ENCODE data around the gene SASH1.

SASH1 gene

DNA sequence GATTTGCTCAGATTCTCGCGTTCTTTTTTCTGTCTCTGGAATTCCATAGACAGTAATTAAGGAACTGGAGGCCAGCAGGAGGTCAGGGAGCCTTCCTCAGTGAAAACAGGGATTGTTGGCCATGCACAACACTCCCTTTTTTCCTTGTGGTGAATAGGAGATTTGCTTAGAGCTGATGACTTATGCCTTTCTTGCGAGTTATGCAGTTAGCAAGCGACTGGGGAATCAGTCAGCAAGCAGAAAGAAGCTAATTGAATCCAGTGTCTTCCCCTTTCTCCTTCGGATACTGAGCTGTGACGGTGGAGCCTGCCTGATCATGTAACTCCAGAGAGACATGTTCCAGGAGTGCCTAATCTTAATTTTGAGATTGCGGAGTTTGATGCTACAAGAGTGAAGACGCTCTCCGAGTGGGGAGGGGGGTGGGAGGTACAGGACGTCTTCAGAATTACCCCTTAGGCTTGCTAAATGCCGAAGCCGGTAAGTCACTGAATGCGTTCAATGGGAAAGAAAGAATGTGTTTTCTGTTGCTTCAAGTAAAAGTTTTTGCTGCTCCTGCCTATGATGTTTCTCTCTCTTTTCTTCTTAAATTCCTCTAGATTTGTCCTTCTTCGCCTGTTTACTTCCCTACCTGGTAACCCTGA lies 165.9 kb downstream of the SASH1 start:
- Histone ChIP-seq H3K27me3 (ENCODE audit: control insufficient read depth, low read length) (peaks cover 28% of the 10 kb centered on the region), H3K4me1 (ENCODE audit: control insufficient read depth, low read length) (no peaks in the 10 kb centered on the region; the same call in 1 of the 2 replicates), H3K4me3 (ENCODE audit: low read length) (no peak overlapping the region), H3K9me3 (ENCODE audit: control insufficient read depth, insufficient read depth, low read length) (no peaks in the 10 kb centered on the region), H3K79me2 (ENCODE audit: control insufficient read depth, low read length) (no peaks in the 10 kb centered on the region), H3K27ac (ENCODE audit: low read depth, low read length) (no peak overlapping the region), H3K4me2 (ENCODE audit: low read length) (no peak overlapping the region), H3K9me2 (replicated peaks; ENCODE audit: control insufficient read depth, low read length) (no peaks in the 10 kb centered on the region), H3K36me3 (ENCODE audit: control insufficient read depth, low read length) (no peaks in the 10 kb centered on the region), H3F3A (ENCODE audit: control insufficient read depth, insufficient read depth) (no peaks in the 10 kb centered on the region), H4K20me1 (ENCODE audit: control insufficient read depth, insufficient read depth, low read depth, low read length) (no peaks in the 10 kb centered on the region)
- TF ChIP-seq, protein P1, sequence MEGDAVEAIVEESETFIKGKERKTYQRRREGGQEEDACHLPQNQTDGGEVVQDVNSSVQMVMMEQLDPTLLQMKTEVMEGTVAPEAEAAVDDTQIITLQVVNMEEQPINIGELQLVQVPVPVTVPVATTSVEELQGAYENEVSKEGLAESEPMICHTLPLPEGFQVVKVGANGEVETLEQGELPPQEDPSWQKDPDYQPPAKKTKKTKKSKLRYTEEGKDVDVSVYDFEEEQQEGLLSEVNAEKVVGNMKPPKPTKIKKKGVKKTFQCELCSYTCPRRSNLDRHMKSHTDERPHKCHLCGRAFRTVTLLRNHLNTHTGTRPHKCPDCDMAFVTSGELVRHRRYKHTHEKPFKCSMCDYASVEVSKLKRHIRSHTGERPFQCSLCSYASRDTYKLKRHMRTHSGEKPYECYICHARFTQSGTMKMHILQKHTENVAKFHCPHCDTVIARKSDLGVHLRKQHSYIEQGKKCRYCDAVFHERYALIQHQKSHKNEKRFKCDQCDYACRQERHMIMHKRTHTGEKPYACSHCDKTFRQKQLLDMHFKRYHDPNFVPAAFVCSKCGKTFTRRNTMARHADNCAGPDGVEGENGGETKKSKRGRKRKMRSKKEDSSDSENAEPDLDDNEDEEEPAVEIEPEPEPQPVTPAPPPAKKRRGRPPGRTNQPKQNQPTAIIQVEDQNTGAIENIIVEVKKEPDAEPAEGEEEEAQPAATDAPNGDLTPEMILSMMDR (IDR thresholded peaks at IDR 0.05; ENCODE audit: low read depth, low read length, poor library complexity, severe bottlenecking) = no peak
- no peak for TF ChIP-seq EZH2phosphoT487 (IDR thresholded peaks at IDR 0.05; ENCODE audit: borderline replicate concordance, low read length)

DNA sequence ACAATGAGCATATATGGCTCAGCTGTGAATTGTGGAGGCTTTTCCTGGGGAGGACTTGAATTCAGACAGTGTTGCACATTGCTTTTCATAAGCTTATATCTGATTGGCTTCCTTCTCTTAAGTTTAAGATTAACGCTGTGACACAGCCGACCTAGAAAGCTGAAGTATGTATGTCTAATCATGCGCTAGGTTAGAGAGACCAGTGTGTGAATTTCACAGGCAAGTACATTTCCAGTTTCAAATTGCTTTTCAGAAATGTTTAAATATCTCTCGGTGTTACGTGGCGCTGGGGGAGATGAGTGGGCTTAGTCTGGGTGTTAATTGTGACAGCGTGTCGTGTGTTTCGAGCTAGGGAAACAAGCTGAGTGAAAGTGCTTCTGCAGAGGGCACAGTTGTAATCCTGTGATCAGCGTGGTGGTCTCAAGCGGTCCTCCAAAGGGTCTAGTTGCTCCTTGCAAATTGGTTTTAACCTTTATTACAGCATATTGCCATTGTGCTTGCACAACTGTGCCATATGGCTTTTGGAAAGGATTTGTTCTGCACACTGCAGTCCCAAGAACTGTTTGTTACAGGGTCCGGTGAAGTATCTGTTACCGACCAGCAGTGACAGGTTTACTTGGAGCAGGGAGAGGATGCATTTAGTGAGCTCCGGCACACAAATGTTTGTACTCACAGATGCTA lies 166.6 kb downstream of the SASH1 start:
- Histone ChIP-seq H3K27ac (ENCODE audit: low read depth, low read length) (no peak overlapping the region), H3K9me3 (ENCODE audit: control insufficient read depth, insufficient read depth, low read length) (no peaks in the 10 kb centered on the region), H3K9me2 (replicated peaks; ENCODE audit: control insufficient read depth, low read length) (no peaks in the 10 kb centered on the region), H3K4me1 (ENCODE audit: control insufficient read depth, low read length) (no peaks in the 10 kb centered on the region; the same call in 1 of the 2 replicates), H3K27me3 (ENCODE audit: control insufficient read depth, low read length) (peaks cover 28% of the 10 kb centered on the region), H3K4me3 (ENCODE audit: low read length) (no peak overlapping the region), H3F3A (ENCODE audit: control insufficient read depth, insufficient read depth) (no peaks in the 10 kb centered on the region), H3K4me2 (ENCODE audit: low read length) (no peak overlapping the region), H3K79me2 (ENCODE audit: control insufficient read depth, low read length) (no peaks in the 10 kb centered on the region), H4K20me1 (ENCODE audit: control insufficient read depth, insufficient read depth, low read depth, low read length) (no peaks in the 10 kb centered on the region), H3K36me3 (ENCODE audit: control insufficient read depth, low read length) (no peaks in the 10 kb centered on the region)
- TF ChIP-seq EZH2phosphoT487 (IDR thresholded peaks at IDR 0.05; ENCODE audit: borderline replicate concordance, low read length) = no peak
- TF ChIP-seq, protein P1 (IDR thresholded peaks at IDR 0.05; ENCODE audit: low read depth, low read length, poor library complexity, severe bottlenecking) = no peak

DNA sequence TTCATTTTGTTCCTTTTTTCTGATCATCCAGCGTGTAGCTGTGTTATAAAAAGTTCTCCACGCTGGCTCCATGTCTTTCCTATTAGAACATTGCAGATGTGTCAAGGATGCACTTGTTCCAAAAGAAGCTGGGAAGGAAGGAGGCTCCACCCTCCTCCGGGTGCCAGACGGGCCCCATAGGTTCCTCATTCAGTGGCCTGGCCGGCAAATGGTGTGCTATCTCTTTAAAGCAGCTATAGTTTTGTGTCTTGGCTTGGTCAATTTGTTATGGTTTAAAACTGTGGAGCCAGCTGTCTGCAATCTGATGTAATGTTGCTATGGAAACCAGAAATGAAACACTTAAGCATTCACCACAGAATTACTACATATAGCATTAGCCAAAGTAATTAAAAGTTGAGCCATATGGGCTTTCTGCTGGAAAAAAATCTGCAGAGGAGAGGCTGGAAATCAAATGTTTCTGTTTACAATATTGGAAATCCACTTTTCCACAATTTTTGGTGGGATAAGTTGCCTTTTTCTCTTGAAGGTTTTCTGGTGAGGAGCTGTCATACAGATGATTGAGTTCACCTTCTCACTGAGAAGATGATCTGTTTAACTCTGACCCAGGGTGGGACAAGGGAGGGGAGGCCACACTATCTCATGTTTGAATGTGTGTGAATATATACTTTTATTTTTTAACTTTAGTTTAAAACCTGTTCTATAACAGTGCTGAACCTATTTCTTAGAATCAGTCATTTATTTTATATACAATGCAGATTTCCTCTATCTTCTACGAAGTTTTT lies 167.4 kb downstream of the SASH1 start:
- Histone ChIP-seq H3K79me2 (ENCODE audit: control insufficient read depth, low read length) (no peaks in the 10 kb centered on the region), H3K27ac (ENCODE audit: low read depth, low read length) (no peak overlapping the region), H3K4me2 (ENCODE audit: low read length) (no peak overlapping the region), H3K9me3 (ENCODE audit: control insufficient read depth, insufficient read depth, low read length) (no peaks in the 10 kb centered on the region), H3F3A (ENCODE audit: control insufficient read depth, insufficient read depth) (no peaks in the 10 kb centered on the region), H3K4me1 (ENCODE audit: control insufficient read depth, low read length) (no peaks in the 10 kb centered on the region; the same call in 1 of the 2 replicates), H4K20me1 (ENCODE audit: control insufficient read depth, insufficient read depth, low read depth, low read length) (no peaks in the 10 kb centered on the region), H3K9me2 (replicated peaks; ENCODE audit: control insufficient read depth, low read length) (no peaks in the 10 kb centered on the region), H3K27me3 (ENCODE audit: control insufficient read depth, low read length) (peaks cover 28% of the 10 kb centered on the region), H3K36me3 (ENCODE audit: control insufficient read depth, low read length) (no peaks in the 10 kb centered on the region), H3K4me3 (ENCODE audit: low read length) (no peak overlapping the region)
- no peak for TF ChIP-seq EZH2phosphoT487 (IDR thresholded peaks at IDR 0.05; ENCODE audit: borderline replicate concordance, low read length)
- TF ChIP-seq, protein P1 (IDR thresholded peaks at IDR 0.05; ENCODE audit: low read depth, low read length, poor library complexity, severe bottlenecking) = no peak

All from DOHH2 (cell line).